Right ventricle myocardium superior (tissue), 1 donor: ENCODE data around the gene ATXN10. TPM values are rescaled to one million over a fixed set of nuclear protein-coding genes. Genes with fewer than 3 reads are reported as not detected.

Experiments
- ATAC-seq: fragments of 200-7000 bp; cut with Tn5 transposase; one replicate; pipeline ENCODE4 v1.9.1; 2020; ENCODE audit warnings: mild to moderate bottlenecking; ENCODE audit not compliant: poor library complexity
- DNase-seq: peaks from one replicate; pipeline ENCODE4 v3.0.0-alpha.2; 2020
- intact Hi-C: fragments of 100-400 bp; cut with DNase I; formaldehyde crosslinking; loops from one replicate; pipeline ENCODE4 v1.11.2; 2022
- total RNA-seq: library from RNA; stranded (reverse); fragmentation: NEBNext Ultra II Directional; extraction: Animal tissue kit (Norgen Biotek cat#: 25700); gene quantifications from one replicate; pipeline ENCODE4 v1.2.1, GENCODE V29; 2021
- donor health status: DM: no; HTN: yes; CAD: no; lungs with severe emphysema.

The ATXN10 gene
- total RNA-seq, 1 donor from 2014 or later = 119 TPM

- ATAC-seq (no peak), DNase-seq (no peak)
- intact Hi-C loops = no loop called here
Observed at GRCh38 chr22:45876136-45877035, 204.8 kb downstream of the ATXN10 start.

GRCh38 chr22:45877036-45877380 is 205.4 kb downstream of the ATXN10 start:
- no peak for ATAC-seq
- no peak for DNase-seq
- intact Hi-C loops = no loop called here

- DNase-seq = no peak
- ATAC-seq = no peak
Observed at GRCh38 chr22:45877651-45878050, 206.0 kb downstream of the ATXN10 start.

GRCh38 chr22:45878051-45878781 is 206.6 kb downstream of the ATXN10 start:
- DNase-seq (peak; percentile 73), ATAC-seq (peak; percentile 66)
- intact Hi-C loops = no loop called here

More at GRCh38 chr22:45877651-45878050, 206.0 kb downstream of the ATXN10 start:
- intact Hi-C loops = no loop called here

- intact Hi-C loops = no loop called here
- no peak for DNase-seq
- peak; percentile 17 for ATAC-seq
Observed at GRCh38 chr22:45878901-45879551, 207.4 kb downstream of the ATXN10 start.

GRCh38 chr22:45879552-45879949 is 207.9 kb downstream of the ATXN10 start:
- ATAC-seq (peak; percentile 60), DNase-seq (peak; percentile 72)
- intact Hi-C loops = no loop called here

- no peak for DNase-seq
Observed at GRCh38 chr22:45880091-45880715, 208.6 kb downstream of the ATXN10 start.

GRCh38 chr22:45880716-45881523 is 209.3 kb downstream of the ATXN10 start:
- no peak for DNase-seq
- intact Hi-C loops = no loop called here

More at GRCh38 chr22:45880091-45880715, 208.6 kb downstream of the ATXN10 start:
- ATAC-seq = no peak
- intact Hi-C loops = no loop called here

GRCh38 chr22:45881524-45881875 is 209.9 kb downstream of the ATXN10 start:
- ATAC-seq (no peak), DNase-seq (no peak)
- intact Hi-C loops = no loop called here

More at GRCh38 chr22:45880716-45881523, 209.3 kb downstream of the ATXN10 start:
- ATAC-seq = no peak

GRCh38 chr22:45882881-45883810 is 211.5 kb downstream of the ATXN10 start:
- DNase-seq (peak; percentile 63), ATAC-seq (peak; percentile 26)
- intact Hi-C loops = no loop called here

- intact Hi-C loops = no loop called here
- peak; percentile 23 for DNase-seq
- no peak for ATAC-seq
Observed at GRCh38 chr22:45883811-45884170, 212.2 kb downstream of the ATXN10 start.

GRCh38 chr22:45884201-45885062 is 212.8 kb downstream of the ATXN10 start:
- intact Hi-C loops = no loop called here
- peak; percentile 58 for DNase-seq
- peak; percentile 80 for ATAC-seq

GRCh38 chr22:45885171-45885840 is 213.7 kb downstream of the ATXN10 start:
- ATAC-seq = no peak
- DNase-seq = no peak
- intact Hi-C loops = no loop called here

GRCh38 chr22:45885941-45886395 is 214.3 kb downstream of the ATXN10 start:
- ATAC-seq = no peak
- intact Hi-C loops = no loop called here
- peak; percentile 35 for DNase-seq

- intact Hi-C loops = no loop called here
- DNase-seq (peak; percentile 2), ATAC-seq (no peak)
Observed at GRCh38 chr22:45886540-45886939, 214.9 kb downstream of the ATXN10 start.
